Measurements from ENCODE around the gene NECTIN2. TPM values are rescaled to one million over a fixed set of nuclear protein-coding genes. Genes with fewer than 3 reads are reported as not detected.
"Not testable (repeated sequence)": the region's sequence is repeated elsewhere in the genome, so short reads cannot be mapped to it uniquely, and the experiment has no call there.

The NECTIN2 gene
- total RNA-seq, 2 experiments from 2014 or later, result not detected

DNA sequence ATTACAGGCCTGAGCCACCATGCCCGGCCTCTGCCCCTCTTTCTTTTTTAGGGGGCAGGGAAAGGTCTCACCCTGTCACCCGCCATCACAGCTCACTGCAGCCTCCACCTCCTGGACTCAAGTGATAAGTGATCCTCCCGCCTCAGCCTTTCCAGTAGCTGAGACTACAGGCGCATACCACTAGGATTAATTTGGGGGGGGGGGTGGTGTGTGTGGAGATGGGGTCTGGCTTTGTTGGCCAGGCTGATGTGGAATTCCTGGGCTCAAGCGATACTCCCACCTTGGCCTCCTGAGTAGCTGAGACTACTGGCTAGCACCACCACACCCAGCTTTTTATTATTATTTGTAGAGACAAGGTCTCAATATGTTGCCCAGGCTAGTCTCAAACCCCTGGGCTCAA is 63.7 kb downstream of the NECTIN2 start:
- H3K4me1 ChIP-seq (ENCODE audit: insufficient read depth, low read length, poor library complexity, severe bottlenecking), result peaks cover 13% of the 10 kb centered on the region
- H3K4me2 ChIP-seq (ENCODE audit: low read length), result no peak overlapping the region
- no peaks in the 10 kb centered on the region for H4K20me1 ChIP-seq (ENCODE audit: insufficient read depth, low read length)
- ChIA-PET POLR2A (interaction anchor here (0.6 kb wide), 2 partner anchors 32 to 40 kb away, joined by 3 to 4 read pairs; no protein-coding TSS in a partner anchor), CTCF (ENCODE audit: unreplicated experiment) (no interaction called here)
- H3K36me3 ChIP-seq (ENCODE audit: insufficient read depth, low read length), result 0 out of 2 replicates have a peak, but pooled peaks cover under 1% of the 10 kb centered on the region
- H3K79me2 ChIP-seq (ENCODE audit: insufficient read depth, low read depth, low read length), result no peaks in the 10 kb centered on the region
- TF ChIP-seq EZH2phosphoT487 (IDR thresholded peaks at IDR 0.05; ENCODE audit: borderline replicate concordance, low read depth, low read length), result no peak
- TF ChIP-seq, protein P1, sequence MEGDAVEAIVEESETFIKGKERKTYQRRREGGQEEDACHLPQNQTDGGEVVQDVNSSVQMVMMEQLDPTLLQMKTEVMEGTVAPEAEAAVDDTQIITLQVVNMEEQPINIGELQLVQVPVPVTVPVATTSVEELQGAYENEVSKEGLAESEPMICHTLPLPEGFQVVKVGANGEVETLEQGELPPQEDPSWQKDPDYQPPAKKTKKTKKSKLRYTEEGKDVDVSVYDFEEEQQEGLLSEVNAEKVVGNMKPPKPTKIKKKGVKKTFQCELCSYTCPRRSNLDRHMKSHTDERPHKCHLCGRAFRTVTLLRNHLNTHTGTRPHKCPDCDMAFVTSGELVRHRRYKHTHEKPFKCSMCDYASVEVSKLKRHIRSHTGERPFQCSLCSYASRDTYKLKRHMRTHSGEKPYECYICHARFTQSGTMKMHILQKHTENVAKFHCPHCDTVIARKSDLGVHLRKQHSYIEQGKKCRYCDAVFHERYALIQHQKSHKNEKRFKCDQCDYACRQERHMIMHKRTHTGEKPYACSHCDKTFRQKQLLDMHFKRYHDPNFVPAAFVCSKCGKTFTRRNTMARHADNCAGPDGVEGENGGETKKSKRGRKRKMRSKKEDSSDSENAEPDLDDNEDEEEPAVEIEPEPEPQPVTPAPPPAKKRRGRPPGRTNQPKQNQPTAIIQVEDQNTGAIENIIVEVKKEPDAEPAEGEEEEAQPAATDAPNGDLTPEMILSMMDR (conservative IDR thresholded peaks at IDR 0.05; ENCODE audit: low read length), result no peak
- intact Hi-C loops (cut with micrococcal nuclease; ENCODE audit: unreplicated experiment), result loop anchor here (2.0 kb wide), 1 partner anchor 41 kb away; no protein-coding TSS in a partner anchor
- no peak overlapping the region for H3K27ac ChIP-seq (ENCODE audit: low read depth, low read length, poor library complexity, severe bottlenecking)
- no peak overlapping the region for H2AFZ ChIP-seq (ENCODE audit: low read length)
- no peaks in the 10 kb centered on the region for H3K9me3 ChIP-seq (ENCODE audit: low read length)
- H3K9me2 ChIP-seq (ENCODE audit: insufficient read depth, low read length), result no peaks in the 10 kb centered on the region
- no TSS peak for BruUV-seq (replicated peaks)
- no peak overlapping the region for H3K4me3 ChIP-seq (ENCODE audit: low read depth, low read length, poor library complexity, severe bottlenecking)
- DNase-seq (ENCODE audit: low spot score), result no peak

DNA sequence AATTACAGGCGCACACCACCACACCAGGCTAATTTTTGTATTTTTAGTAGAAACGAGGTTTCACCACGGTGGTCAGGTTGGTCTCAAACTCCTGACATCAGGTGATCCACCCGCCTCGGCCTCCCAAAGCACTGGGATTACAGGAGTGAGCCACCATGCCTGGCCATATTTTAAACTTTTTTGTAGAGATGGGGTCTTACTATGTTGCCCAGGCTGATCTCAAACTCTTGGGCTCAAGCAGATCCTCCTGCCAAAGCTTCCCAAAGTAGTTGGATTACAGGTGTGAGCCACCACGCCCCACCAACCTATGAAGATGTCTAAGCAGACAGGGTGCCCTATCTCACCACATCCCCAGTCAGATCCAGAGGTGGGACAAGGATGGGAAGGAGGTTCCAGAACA is 65.8 kb downstream of the NECTIN2 start:
- DNase-seq (ENCODE audit: low spot score); H3K4me3 ChIP-seq (ENCODE audit: low read depth, low read length, poor library complexity, severe bottlenecking); BruUV-seq (replicated peaks); CTCF ChIA-PET (ENCODE audit: unreplicated experiment); H2AFZ ChIP-seq (ENCODE audit: low read length); H3K9me2 ChIP-seq (ENCODE audit: insufficient read depth, low read length); H3K9me3 ChIP-seq (ENCODE audit: low read length); H3K27ac ChIP-seq (ENCODE audit: low read depth, low read length, poor library complexity, severe bottlenecking); POLR2A ChIA-PET; H3K36me3 ChIP-seq (ENCODE audit: insufficient read depth, low read length); H3K79me2 ChIP-seq (ENCODE audit: insufficient read depth, low read depth, low read length); H3K4me2 ChIP-seq (ENCODE audit: low read length); H3K4me1 ChIP-seq (ENCODE audit: insufficient read depth, low read length, poor library complexity, severe bottlenecking); H4K20me1 ChIP-seq (ENCODE audit: insufficient read depth, low read length): not testable (repeated sequence)
- intact Hi-C loops (cut with micrococcal nuclease; ENCODE audit: unreplicated experiment), result loop anchor here (2.0 kb wide), 1 partner anchor 39 kb away; no protein-coding TSS in a partner anchor

DNA sequence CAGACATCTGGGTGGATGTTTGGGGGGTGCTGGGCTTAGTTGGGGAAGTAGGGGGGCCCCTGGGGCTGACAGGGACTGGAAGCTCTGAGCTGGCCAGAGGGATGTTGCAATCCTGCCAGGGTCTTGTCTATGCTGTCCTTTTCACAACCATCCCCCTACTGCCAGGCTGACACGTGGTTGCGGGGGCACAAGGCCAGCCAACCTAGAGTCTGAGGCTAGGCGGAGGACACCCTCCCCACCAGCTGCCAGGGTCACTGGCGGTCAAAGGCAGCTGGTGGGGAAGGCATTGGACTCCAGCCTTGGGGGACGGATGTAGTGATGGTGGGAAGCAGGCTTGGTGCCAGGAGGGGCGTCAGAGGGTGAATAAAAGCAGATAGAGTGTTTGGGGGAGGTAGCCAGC is 66.8 kb downstream of the NECTIN2 start:
- ChIA-PET POLR2A (no interaction called here), CTCF (ENCODE audit: unreplicated experiment) (no interaction called here)
- DNase-seq (ENCODE audit: low spot score), result no peak
- no peaks in the 10 kb centered on the region for H3K9me2 ChIP-seq (ENCODE audit: insufficient read depth, low read length)
- BruUV-seq (replicated peaks), result no TSS peak
- H3K4me2 ChIP-seq (ENCODE audit: low read length), result no peak overlapping the region
- intact Hi-C loops (cut with micrococcal nuclease; ENCODE audit: unreplicated experiment), result no loop called here
- TF ChIP-seq, protein P1 (conservative IDR thresholded peaks at IDR 0.05; ENCODE audit: low read length), result no peak
- TF ChIP-seq EZH2phosphoT487 (IDR thresholded peaks at IDR 0.05; ENCODE audit: borderline replicate concordance, low read depth, low read length), result no peak
- H3K36me3 ChIP-seq (ENCODE audit: insufficient read depth, low read length), result no peaks in the 10 kb centered on the region
- no peaks in the 10 kb centered on the region for H3K9me3 ChIP-seq (ENCODE audit: low read length)
- H4K20me1 ChIP-seq (ENCODE audit: insufficient read depth, low read length), result no peaks in the 10 kb centered on the region
- no peak overlapping the region for H2AFZ ChIP-seq (ENCODE audit: low read length)
- no peak overlapping the region for H3K27ac ChIP-seq (ENCODE audit: low read depth, low read length, poor library complexity, severe bottlenecking)
- peaks cover 7% of the 10 kb centered on the region for H3K4me1 ChIP-seq (ENCODE audit: insufficient read depth, low read length, poor library complexity, severe bottlenecking)
- H3K79me2 ChIP-seq (ENCODE audit: insufficient read depth, low read depth, low read length), result no peaks in the 10 kb centered on the region
- H3K4me3 ChIP-seq (ENCODE audit: low read depth, low read length, poor library complexity, severe bottlenecking), result no peak overlapping the region

DNA sequence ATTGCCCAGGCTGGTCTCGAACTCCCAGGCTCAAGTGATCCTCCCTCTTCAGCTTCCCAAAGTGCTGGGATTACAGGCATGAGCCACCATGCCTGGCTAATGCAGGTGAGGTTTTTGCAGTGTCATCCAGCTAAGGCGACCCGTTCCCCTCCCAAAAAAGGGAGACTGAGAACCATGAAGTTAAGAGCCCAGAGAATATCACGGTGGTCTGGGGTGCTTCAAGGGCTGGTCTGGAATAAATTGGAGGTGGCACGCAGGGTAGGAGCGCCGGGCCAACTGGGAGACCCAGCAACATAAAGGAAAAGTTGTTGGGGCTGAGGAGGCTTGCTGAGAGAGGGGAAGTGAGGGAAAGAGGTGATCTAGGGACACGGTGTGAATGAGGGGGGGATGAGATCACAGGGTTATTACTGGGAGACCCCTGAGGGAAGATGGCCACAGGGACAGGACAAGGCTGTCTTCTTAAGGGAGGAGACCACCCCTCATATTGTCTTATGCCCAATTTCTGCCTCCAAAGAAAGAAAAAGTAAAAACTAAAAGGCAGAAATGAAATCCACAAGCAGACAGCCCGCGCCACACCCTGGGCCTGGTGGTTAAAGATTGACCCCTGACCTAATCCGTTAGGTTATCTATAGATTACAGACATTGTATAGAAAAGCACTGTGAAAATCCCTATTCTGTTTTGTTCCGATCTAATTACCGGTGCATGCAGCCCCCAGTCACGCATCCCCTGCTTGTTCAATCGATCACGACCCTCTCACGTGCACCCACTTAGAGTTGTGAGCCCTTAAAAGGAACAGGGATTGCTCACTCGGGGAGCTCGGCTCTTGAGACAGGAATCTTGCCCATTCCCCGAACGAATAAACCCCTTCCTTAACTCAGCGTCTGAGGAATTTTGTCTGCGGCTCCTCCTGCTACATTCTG is 67.7 kb downstream of the NECTIN2 start:
- H2AFZ ChIP-seq (ENCODE audit: low read length), result peak overlapping the region; percentile 93; the same call in 1 of the 2 replicates
- intact Hi-C loops (cut with micrococcal nuclease; ENCODE audit: unreplicated experiment); POLR2A ChIA-PET; H3K36me3 ChIP-seq (ENCODE audit: insufficient read depth, low read length); H4K20me1 ChIP-seq (ENCODE audit: insufficient read depth, low read length); H3K9me2 ChIP-seq (ENCODE audit: insufficient read depth, low read length); H3K79me2 ChIP-seq (ENCODE audit: insufficient read depth, low read depth, low read length); H3K9me3 ChIP-seq (ENCODE audit: low read length); CTCF ChIA-PET (ENCODE audit: unreplicated experiment); DNase-seq (ENCODE audit: low spot score); BruUV-seq (replicated peaks); H3K27ac ChIP-seq (ENCODE audit: low read depth, low read length, poor library complexity, severe bottlenecking); H3K4me1 ChIP-seq (ENCODE audit: insufficient read depth, low read length, poor library complexity, severe bottlenecking): not testable (repeated sequence)
- peak overlapping the region; percentile 65 for H3K4me3 ChIP-seq (ENCODE audit: low read depth, low read length, poor library complexity, severe bottlenecking)
- H3K4me2 ChIP-seq (ENCODE audit: low read length), result peak overlapping the region; percentile 57; the same call in 1 of the 2 replicates
